Endothelial cell (in vitro differentiated cells): ENCODE measurements around the gene C20orf173. TPM values are rescaled to one million over a fixed set of nuclear protein-coding genes. Genes with fewer than 3 reads are reported as not detected.

Experiments
- DNase-seq: peaks from one replicate; pipeline ENCODE4 v3.0.0; 2021; ENCODE audit warnings: low spot score
- H3K27ac Mint-ChIP-seq: one replicate; pipeline ENCODE4 v1.8.0; 2021; ENCODE audit warnings: mixed read lengths, inconsistent platforms; ENCODE audit not compliant: unreplicated experiment
- H3K27me3 Mint-ChIP-seq: one replicate; pipeline ENCODE4 v1.8.0; 2021; ENCODE audit warnings: mild to moderate bottlenecking, moderate library complexity, mixed read lengths, inconsistent platforms; ENCODE audit not compliant: unreplicated experiment
- H3K36me3 Mint-ChIP-seq: one replicate; pipeline ENCODE4 v1.8.0; 2021; ENCODE audit warnings: mild to moderate bottlenecking, low read depth, mixed read lengths, inconsistent platforms; ENCODE audit not compliant: unreplicated experiment
- H3K4me1 Mint-ChIP-seq: one replicate; pipeline ENCODE4 v1.8.0; 2021; ENCODE audit warnings: mild to moderate bottlenecking, mixed read lengths, inconsistent platforms; ENCODE audit not compliant: unreplicated experiment
- H3K4me3 Mint-ChIP-seq: one replicate; pipeline ENCODE4 v1.8.0; 2021; ENCODE audit warnings: mild to moderate bottlenecking, mixed read lengths, inconsistent platforms; ENCODE audit not compliant: unreplicated experiment
- H3K9me3 Mint-ChIP-seq: one replicate; pipeline ENCODE4 v1.8.0; 2021; ENCODE audit warnings: mixed read lengths, inconsistent platforms; ENCODE audit not compliant: unreplicated experiment
- long read RNA-seq: library from polyadenylated mRNA; unstranded; transcript quantifications from one replicate; pipeline ENCODE4 v2.0.0, GENCODE V29; 2020; ENCODE audit not compliant: unreplicated experiment
- total RNA-seq: library from RNA; stranded (reverse); fragmentation: NEBNext Ultra II Directional; extraction: Animal tissue kit (Norgen Biotek cat#: 25700); gene quantifications from one replicate; pipeline ENCODE4 v1.2.1, GENCODE V29; 2021; ENCODE audit not compliant: unreplicated experiment
- TF ChIP-seq, protein P1 (sequence below): fragments of 200-600 bp; sonication (generic); IDR thresholded peaks from one replicate; pipeline ENCODE4 v1.5.0; 2021; ENCODE audit warnings: antibody characterized with exemption; ENCODE audit not compliant: unreplicated experiment

The C20orf173 gene, protein sequence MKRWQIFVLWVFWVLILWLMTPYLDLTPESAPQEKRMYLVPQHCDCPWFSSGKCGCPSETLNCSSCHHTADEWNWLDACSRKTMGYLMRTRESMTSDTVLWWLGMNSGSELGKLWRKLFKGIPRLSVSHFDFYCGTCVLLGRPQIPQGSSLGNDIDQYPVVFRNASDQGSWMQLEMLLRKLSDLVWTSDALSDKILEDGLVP
- not detected for total RNA-seq
- long read RNA-seq: 0 reads

DNA sequence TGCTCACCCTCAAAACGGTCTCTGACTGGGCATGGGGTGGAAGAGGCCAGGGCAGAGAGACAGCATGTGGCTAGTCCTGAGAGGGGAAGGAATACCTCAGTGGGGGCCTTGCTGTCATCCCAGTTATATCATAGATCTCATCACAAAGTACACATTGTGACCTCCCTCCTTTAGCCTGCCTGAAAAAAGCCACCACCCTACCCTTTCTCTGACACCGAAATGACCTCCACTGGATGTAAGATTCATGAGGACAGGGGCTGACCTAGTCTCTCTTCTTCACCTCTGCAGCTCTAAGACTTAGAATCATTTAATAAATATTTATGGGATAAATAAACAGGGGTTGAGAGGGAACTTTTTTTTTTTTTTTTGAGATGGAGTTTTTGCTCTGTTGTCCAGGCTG lies at the start of gene C20orf173:
Gene C20orf173 (minus strand): TSS at position 101 of the 400 bp plus-strand sequence. CDS start 279 bp downstream, outside the sequence.
- peaks cover under 1% of the 10 kb centered on the region for H3K27me3 Mint-ChIP-seq
- no peaks in the 10 kb centered on the region for H3K9me3 Mint-ChIP-seq
- no peak within 1 kb of the TSS for H3K4me3 Mint-ChIP-seq
- H3K27ac Mint-ChIP-seq: no peak within 1 kb of the TSS
- H3K4me1 Mint-ChIP-seq: no peaks in the 10 kb centered on the region
- no peaks in the 10 kb centered on the region for H3K36me3 Mint-ChIP-seq
- DNase-seq: no peak
- TF ChIP-seq, protein P1, sequence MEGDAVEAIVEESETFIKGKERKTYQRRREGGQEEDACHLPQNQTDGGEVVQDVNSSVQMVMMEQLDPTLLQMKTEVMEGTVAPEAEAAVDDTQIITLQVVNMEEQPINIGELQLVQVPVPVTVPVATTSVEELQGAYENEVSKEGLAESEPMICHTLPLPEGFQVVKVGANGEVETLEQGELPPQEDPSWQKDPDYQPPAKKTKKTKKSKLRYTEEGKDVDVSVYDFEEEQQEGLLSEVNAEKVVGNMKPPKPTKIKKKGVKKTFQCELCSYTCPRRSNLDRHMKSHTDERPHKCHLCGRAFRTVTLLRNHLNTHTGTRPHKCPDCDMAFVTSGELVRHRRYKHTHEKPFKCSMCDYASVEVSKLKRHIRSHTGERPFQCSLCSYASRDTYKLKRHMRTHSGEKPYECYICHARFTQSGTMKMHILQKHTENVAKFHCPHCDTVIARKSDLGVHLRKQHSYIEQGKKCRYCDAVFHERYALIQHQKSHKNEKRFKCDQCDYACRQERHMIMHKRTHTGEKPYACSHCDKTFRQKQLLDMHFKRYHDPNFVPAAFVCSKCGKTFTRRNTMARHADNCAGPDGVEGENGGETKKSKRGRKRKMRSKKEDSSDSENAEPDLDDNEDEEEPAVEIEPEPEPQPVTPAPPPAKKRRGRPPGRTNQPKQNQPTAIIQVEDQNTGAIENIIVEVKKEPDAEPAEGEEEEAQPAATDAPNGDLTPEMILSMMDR: no peak

DNA sequence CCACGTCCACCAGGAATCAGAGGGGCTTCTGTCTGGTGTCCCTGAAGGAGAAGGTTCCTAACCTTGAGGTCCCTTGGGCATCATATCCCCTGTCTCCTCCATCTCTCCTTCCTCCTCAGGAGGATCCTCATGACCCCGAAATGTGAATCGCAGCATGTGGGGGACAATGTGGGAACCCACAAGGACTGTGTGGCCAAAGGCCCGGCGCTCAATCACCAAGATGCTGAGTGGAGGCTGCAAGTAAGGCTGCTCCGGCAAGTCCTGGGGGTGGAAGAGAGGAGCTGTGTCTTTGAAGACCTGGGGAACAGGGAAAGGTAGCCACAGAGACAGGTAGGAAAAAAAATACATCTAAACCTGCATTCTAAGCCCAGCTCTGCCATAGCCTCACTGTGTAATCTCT lies 49.7 kb upstream of the C20orf173 start:
- no peaks in the 10 kb centered on the region for H3K4me1 Mint-ChIP-seq
- peaks cover 10% of the 10 kb centered on the region for H3K36me3 Mint-ChIP-seq
- H3K4me3 Mint-ChIP-seq: no peak overlapping the region
- no peak for DNase-seq
- H3K9me3 Mint-ChIP-seq: no peaks in the 10 kb centered on the region
- peaks cover 5% of the 10 kb centered on the region for H3K27me3 Mint-ChIP-seq
- H3K27ac Mint-ChIP-seq: no peak overlapping the region
- TF ChIP-seq, protein P1: no peak

DNA sequence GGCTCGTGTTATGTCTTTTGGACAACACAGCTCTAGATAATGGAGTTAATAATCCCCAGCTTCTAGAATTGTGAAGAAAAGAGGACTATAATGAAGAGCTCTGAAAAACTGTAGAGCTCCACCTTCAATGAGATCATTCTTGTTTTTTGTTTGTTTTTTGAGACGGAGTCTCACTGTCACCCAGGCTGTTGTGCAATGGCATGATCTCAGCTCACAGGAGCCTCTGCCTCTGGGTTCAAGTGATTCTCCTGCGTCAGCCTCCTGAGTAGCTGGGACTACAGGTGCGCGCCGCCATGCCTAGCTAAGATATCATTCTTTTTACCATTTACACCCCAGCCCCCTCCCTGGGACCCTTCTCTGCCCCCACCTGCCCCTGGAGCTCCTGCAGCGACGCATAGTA lies 49.0 kb upstream of the C20orf173 start:
- no peak for DNase-seq
- H3K27me3 Mint-ChIP-seq: peaks cover 5% of the 10 kb centered on the region
- no peak overlapping the region for H3K4me3 Mint-ChIP-seq
- no peaks in the 10 kb centered on the region for H3K9me3 Mint-ChIP-seq
- peaks cover 10% of the 10 kb centered on the region for H3K36me3 Mint-ChIP-seq
- H3K27ac Mint-ChIP-seq: no peak overlapping the region
- no peaks in the 10 kb centered on the region for H3K4me1 Mint-ChIP-seq
- TF ChIP-seq, protein P1: no peak

DNA sequence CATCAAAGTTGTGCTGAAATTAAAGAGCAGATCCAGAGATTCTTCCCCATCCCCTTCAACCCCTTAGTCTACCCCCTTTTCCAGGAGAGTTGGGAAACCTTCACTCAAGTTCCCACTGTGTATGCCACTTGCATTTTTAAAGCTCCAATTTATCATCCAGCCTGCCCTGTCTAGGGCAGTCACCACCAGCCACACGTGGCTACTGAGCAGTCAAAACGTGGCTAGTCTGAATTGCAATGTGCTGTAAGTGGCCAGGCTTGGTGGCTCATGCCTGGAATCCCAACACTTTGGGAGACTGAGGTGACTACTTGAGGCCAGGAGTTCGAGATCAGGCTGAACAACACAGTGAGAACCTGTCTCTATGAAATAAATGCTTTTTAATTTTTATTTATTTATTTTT lies 47.4 kb upstream of the C20orf173 start:
- Mint-ChIP-seq H3K27me3 (peaks cover 1% of the 10 kb centered on the region), H3K4me1 (no peaks in the 10 kb centered on the region)
- TF ChIP-seq, protein P1: no peak

DNA sequence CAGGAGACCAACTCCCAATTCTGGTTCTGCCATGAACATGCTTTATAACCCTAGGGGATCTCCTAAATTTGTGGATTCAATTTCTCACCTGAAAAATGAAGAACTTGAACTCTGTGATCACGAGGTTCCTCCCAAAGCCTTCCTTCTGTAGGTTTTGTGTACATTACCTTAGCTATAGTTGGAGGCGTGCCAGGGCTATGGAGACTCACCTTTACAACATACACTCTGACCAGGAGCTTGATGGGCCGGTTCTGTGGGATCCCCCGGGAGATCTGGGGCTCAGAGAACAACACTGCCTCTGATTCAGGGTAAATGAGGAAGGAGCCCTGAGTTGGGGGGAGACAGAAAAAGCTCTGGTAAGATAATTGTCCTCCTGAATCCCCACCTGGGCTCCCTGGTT lies 46.5 kb upstream of the C20orf173 start:
- peaks cover 4% of the 10 kb centered on the region for H3K9me3 Mint-ChIP-seq
- no peak for DNase-seq
- H3K4me3 Mint-ChIP-seq: no peak overlapping the region
- no peak overlapping the region for H3K27ac Mint-ChIP-seq
- TF ChIP-seq, protein P1: no peak
- no peaks in the 10 kb centered on the region for H3K4me1 Mint-ChIP-seq
- peaks cover 11% of the 10 kb centered on the region for H3K36me3 Mint-ChIP-seq
- peaks cover 1% of the 10 kb centered on the region for H3K27me3 Mint-ChIP-seq

More for the DNA sequence above, 47.4 kb upstream of the C20orf173 start:
- DNase-seq: no peak
- Mint-ChIP-seq H3K27ac (no peak overlapping the region), H3K36me3 (peaks cover 11% of the 10 kb centered on the region), H3K9me3 (peaks cover 4% of the 10 kb centered on the region), H3K4me3 (no peak overlapping the region)
